GM12864 (cell line): ENCODE measurements around the gene B4GALNT4.

Experiments used
- DNase-seq: peaks from one replicate; pipeline ENCODE4 v3.0.0-alpha.2; 2011; ENCODE audit warnings: low read depth
- H3K4me3 ChIP-seq: 2 replicates; pipeline ENCODE4 v1.5.1; 2011; ENCODE audit warnings: mild to moderate bottlenecking, low read depth, low read length, control low read depth
- CTCF ChIP-seq: IDR thresholded peaks from 2 replicates; pipeline ENCODE4 v1.5.1; 2011; ENCODE audit warnings: low read depth, mild to moderate bottlenecking, moderate library complexity, low read length, control low read depth, inconsistent platforms; ENCODE audit errors: missing control alignments

B4GALNT4 gene

GRCh38 chr11:350723-351255 lies 18.5 kb upstream of the B4GALNT4 start:
- no peak overlapping the region for H3K4me3 ChIP-seq
- no peak for DNase-seq
- no peak for TF ChIP-seq CTCF

- no peak for TF ChIP-seq CTCF
- DNase-seq: no peak
- H3K4me3 ChIP-seq: no peak overlapping the region
Observed at GRCh38 chr11:351411-351810, 17.9 kb upstream of the B4GALNT4 start.

GRCh38 chr11:352456-353031 lies 16.8 kb upstream of the B4GALNT4 start:
- no peak for TF ChIP-seq CTCF
- no peak overlapping the region for H3K4me3 ChIP-seq
- DNase-seq: no peak

GRCh38 chr11:353179-353873 lies 16.0 kb upstream of the B4GALNT4 start:
- no peak for DNase-seq
- no peak overlapping the region for H3K4me3 ChIP-seq
- TF ChIP-seq CTCF: no peak

GRCh38 chr11:355581-356458 lies 13.5 kb upstream of the B4GALNT4 start:
- peak overlapping the region; percentile 59 for H3K4me3 ChIP-seq
- DNase-seq: peak; percentile 53
- no peak for TF ChIP-seq CTCF

GRCh38 chr11:356610-357009 lies 12.7 kb upstream of the B4GALNT4 start:
- TF ChIP-seq CTCF: no peak
- no peak overlapping the region for H3K4me3 ChIP-seq
- no peak for DNase-seq
